T-helper 17 cell (primary cell): ENCODE data around the gene SPA17. TPM values are rescaled to one million over a fixed set of nuclear protein-coding genes. Genes with fewer than 3 reads are reported as not detected.
A peak's percentile ranks its signal among the peaks of the same experiment; 100 is the strongest.

Source experiments
- ATAC-seq: fragments of 150-1000 bp; cut with Tn5 transposase; 2 replicates; pipeline ENCODE4 v1.10.0; 2021; ENCODE audit warnings: mild to moderate bottlenecking, moderate library complexity
- DNase-seq, 3 donors: peaks; one replicate each; pipeline versions ENCODE4 v3.0.0 to v3.0.0-alpha.2; 2020 to 2021
- H3K9me3 ChIP-seq: one replicate; pipeline ENCODE4 v1.7.0; 2013; ENCODE audit warnings: low read length, mild to moderate bottlenecking; ENCODE audit not compliant: control insufficient read depth, poor library complexity, severe bottlenecking
- H3K27ac Mint-ChIP-seq: one replicate; pipeline ENCODE4 v1.8.0; 2022; ENCODE audit warnings: mild to moderate bottlenecking, moderate library complexity, mixed read lengths
- H3K27me3 Mint-ChIP-seq: one replicate; pipeline ENCODE4 v1.8.0; 2022; ENCODE audit warnings: mixed read lengths
- H3K36me3 Mint-ChIP-seq: one replicate; pipeline ENCODE4 v1.8.0; 2022; ENCODE audit warnings: low read depth, mixed read lengths
- H3K4me1 Mint-ChIP-seq: one replicate; pipeline ENCODE4 v1.8.0; 2022; ENCODE audit warnings: mild to moderate bottlenecking, mixed read lengths
- H3K4me3 Mint-ChIP-seq: one replicate; pipeline ENCODE4 v1.8.0; 2022; ENCODE audit warnings: mild to moderate bottlenecking, moderate library complexity, mixed read lengths
- total RNA-seq, 4 donors: library from RNA in 2 of 4; stranded (reverse) in 2 of 4; gene quantifications; one replicate each; pipeline ENCODE4 v1.2.3 and lab custom pipeline; 2022 to 2026

The SPA17 gene
- total RNA-seq, 2 donors from 2014 or later = 0.67 to 1.1 TPM

DNA sequence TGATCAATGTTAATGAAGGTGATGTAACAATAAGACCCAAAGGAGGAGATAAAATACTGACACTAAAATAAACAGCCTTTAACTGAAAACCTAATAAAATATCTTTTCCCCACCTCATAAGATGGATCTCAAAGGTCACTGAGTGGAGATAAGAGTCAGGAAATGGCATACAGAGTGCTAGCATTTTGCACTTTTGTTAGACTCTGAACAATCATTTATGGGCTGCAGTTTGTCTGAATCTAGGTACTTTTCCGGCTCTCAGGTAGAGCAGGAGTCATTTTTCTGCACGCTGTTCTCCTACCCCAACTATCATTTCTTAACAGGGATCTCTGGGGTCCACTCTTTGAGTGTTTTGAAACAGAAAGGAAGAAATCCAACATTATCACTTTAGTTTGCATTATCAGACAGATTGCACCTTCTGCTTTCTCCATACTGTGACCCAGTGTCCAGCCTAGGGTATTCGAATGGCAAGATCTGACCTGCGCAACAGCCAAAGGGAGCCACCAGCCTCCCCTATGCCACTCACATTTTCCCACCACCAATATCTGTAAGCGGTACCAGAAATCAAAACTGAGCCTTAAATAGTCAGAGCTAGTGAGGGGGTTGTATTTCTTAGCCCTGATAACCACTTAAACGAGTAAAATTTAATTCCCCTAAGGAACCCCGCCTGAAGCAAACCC is 1.0 kb upstream of the SPA17 start:
- H3K4me1 Mint-ChIP-seq = peaks cover 29% of the 10 kb centered on the region
- DNase-seq (no peak), ATAC-seq (no peak)
- H3K27me3 Mint-ChIP-seq = no peaks in the 10 kb centered on the region
- peak overlapping the region; percentile 97 for H3K27ac Mint-ChIP-seq
- peak overlapping the region; percentile 87 for H3K4me3 Mint-ChIP-seq
- H3K9me3 ChIP-seq = no peaks in the 10 kb centered on the region
- H3K36me3 Mint-ChIP-seq = no peaks in the 10 kb centered on the region

- DNase-seq = no peak
Measured at GRCh38 chr11:124674168-124674517, 439 bp downstream of the SPA17 start.

DNA sequence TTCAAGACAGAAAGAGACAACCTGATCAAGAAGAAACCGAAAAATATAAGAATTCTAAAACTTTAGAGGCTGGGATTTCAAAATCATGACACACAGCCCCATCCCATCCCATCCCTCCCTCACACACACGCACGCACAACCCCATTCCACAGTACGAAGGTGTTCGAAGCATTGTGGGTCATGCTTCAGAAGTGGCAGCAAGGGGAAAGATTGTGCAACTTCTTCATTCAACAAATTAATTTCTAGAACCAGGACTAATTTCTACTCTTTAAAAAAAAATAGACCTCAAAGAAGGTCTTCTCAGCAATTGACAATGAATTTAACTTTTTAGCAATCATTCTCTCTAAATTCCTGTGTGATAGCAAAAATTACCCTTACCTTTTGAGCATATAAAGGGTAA is 867 bp downstream of the SPA17 start:
- Mint-ChIP-seq H3K4me3 (peak overlapping the region; percentile 87), H3K27ac (peak overlapping the region; percentile 97), H3K27me3 (no peaks in the 10 kb centered on the region), H3K36me3 (no peaks in the 10 kb centered on the region), H3K4me1 (peaks cover 29% of the 10 kb centered on the region)
- ATAC-seq (no peak), DNase-seq (no peak)
- no peaks in the 10 kb centered on the region for H3K9me3 ChIP-seq

More at GRCh38 chr11:124674168-124674517, 439 bp downstream of the SPA17 start:
- Mint-ChIP-seq H3K36me3 (no peaks in the 10 kb centered on the region), H3K4me3 (peak overlapping the region; percentile 87), H3K27ac (peak overlapping the region; percentile 97), H3K27me3 (no peaks in the 10 kb centered on the region), H3K4me1 (peaks cover 29% of the 10 kb centered on the region)
- no peaks in the 10 kb centered on the region for H3K9me3 ChIP-seq
- ATAC-seq = no peak

- Mint-ChIP-seq H3K36me3 (no peaks in the 10 kb centered on the region), H3K27ac (no peak overlapping the region), H3K4me3 (no peak overlapping the region), H3K4me1 (peaks cover 22% of the 10 kb centered on the region), H3K27me3 (no peaks in the 10 kb centered on the region)
- ATAC-seq (no peak), DNase-seq (no peak)
- no peaks in the 10 kb centered on the region for H3K9me3 ChIP-seq
Measured at GRCh38 chr11:124676386-124676785, 2.7 kb downstream of the SPA17 start.

- H3K9me3 ChIP-seq = peaks cover 8% of the 10 kb centered on the region
- Mint-ChIP-seq H3K36me3 (no peaks in the 10 kb centered on the region), H3K4me3 (no peak overlapping the region), H3K27ac (no peak overlapping the region), H3K4me1 (peaks cover 8% of the 10 kb centered on the region), H3K27me3 (no peaks in the 10 kb centered on the region)
- DNase-seq (no peak), ATAC-seq (no peak)
Measured at GRCh38 chr11:124678416-124678815, 4.7 kb downstream of the SPA17 start.

GRCh38 chr11:124681421-124681820 is 7.7 kb downstream of the SPA17 start:
- Mint-ChIP-seq H3K27ac (no peak overlapping the region), H3K4me3 (no peak overlapping the region), H3K27me3 (no peaks in the 10 kb centered on the region), H3K4me1 (no peaks in the 10 kb centered on the region), H3K36me3 (peaks cover 2% of the 10 kb centered on the region)
- ATAC-seq (no peak), DNase-seq (no peak)
- peaks cover 8% of the 10 kb centered on the region for H3K9me3 ChIP-seq

DNA sequence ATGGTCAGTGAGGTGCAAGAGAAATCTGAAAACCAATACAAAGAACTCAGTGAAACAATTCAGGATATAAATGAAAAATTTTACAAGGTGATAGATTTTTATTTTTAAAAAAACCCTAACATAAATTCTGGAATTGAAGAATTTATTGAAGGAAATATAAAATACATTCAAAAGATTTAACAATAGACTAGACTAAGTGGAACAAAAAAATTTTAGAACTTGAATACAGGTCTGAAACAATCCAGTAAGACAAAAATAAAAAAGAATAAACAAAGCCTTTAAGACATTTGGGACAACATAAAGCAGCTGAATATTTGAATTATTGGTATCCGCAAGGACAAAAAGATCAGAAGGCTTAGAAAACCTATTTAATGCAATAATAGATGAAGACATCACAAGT is 8.7 kb downstream of the SPA17 start:
- Mint-ChIP-seq H3K36me3 (peaks cover 2% of the 10 kb centered on the region), H3K4me3 (no peak overlapping the region), H3K27me3 (no peaks in the 10 kb centered on the region), H3K27ac (no peak overlapping the region), H3K4me1 (no peaks in the 10 kb centered on the region)
- peaks cover 8% of the 10 kb centered on the region for H3K9me3 ChIP-seq
- DNase-seq = no peak
- ATAC-seq = no peak

- no peaks in the 10 kb centered on the region for H3K4me1 Mint-ChIP-seq
- H3K4me3 Mint-ChIP-seq = no peak overlapping the region
- DNase-seq (no peak), ATAC-seq (no peak)
- no peaks in the 10 kb centered on the region for H3K27me3 Mint-ChIP-seq
- H3K27ac Mint-ChIP-seq = no peak overlapping the region
- H3K36me3 Mint-ChIP-seq = peaks cover 2% of the 10 kb centered on the region
- H3K9me3 ChIP-seq = no peaks in the 10 kb centered on the region
Measured at GRCh38 chr11:124693142-124693541, 19.4 kb downstream of the SPA17 start.

GRCh38 chr11:124699547-124699946 is 25.8 kb downstream of the SPA17 start:
- no peak overlapping the region for H3K4me3 Mint-ChIP-seq
- no peak for ATAC-seq
- H3K36me3 Mint-ChIP-seq = peaks cover 2% of the 10 kb centered on the region

GRCh38 chr11:124700028-124700427 is 26.3 kb downstream of the SPA17 start:
- Mint-ChIP-seq H3K4me1 (no peaks in the 10 kb centered on the region), H3K27me3 (no peaks in the 10 kb centered on the region), H3K36me3 (peaks cover 2% of the 10 kb centered on the region), H3K4me3 (no peak overlapping the region), H3K27ac (no peak overlapping the region)
- ATAC-seq (no peak), DNase-seq (no peak)
- H3K9me3 ChIP-seq = no peaks in the 10 kb centered on the region

More at GRCh38 chr11:124699547-124699946, 25.8 kb downstream of the SPA17 start:
- H3K4me1 Mint-ChIP-seq = no peaks in the 10 kb centered on the region
- H3K27ac Mint-ChIP-seq = no peak overlapping the region
- DNase-seq = no peak
- no peaks in the 10 kb centered on the region for H3K27me3 Mint-ChIP-seq
- H3K9me3 ChIP-seq = no peaks in the 10 kb centered on the region

DNA sequence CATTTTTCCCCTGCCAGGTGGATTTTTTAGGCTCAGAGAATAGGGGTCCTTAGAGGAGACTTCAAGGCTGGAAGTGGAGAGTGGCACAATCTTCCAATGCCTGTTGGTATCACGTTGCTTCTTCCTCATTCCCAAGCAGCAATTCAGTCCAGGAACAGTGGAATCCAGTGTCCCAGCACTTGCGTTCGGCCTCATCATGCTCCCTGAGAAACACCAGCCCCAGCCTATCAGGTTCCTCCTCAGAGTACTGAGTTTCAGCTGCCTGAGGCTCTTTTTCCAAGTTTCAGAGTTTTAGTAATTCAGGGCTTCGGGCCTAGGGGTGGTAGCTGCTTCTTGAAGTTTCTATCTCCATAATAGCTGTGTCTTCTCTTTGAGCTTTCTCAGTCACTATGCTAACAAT is 34.1 kb downstream of the SPA17 start:
- H3K9me3 ChIP-seq = peaks cover 2% of the 10 kb centered on the region
- Mint-ChIP-seq H3K27me3 (no peaks in the 10 kb centered on the region), H3K27ac (no peak overlapping the region), H3K4me1 (no peaks in the 10 kb centered on the region), H3K4me3 (no peak overlapping the region), H3K36me3 (peaks cover 3% of the 10 kb centered on the region)
- no peak for ATAC-seq
- DNase-seq = no peak

GRCh38 chr11:124712392-124712791 is 38.7 kb downstream of the SPA17 start:
- peaks cover 5% of the 10 kb centered on the region for H3K36me3 Mint-ChIP-seq
- DNase-seq = no peak
- H3K27me3 Mint-ChIP-seq = peaks cover 35% of the 10 kb centered on the region

GRCh38 chr11:124716591-124716990 is 42.9 kb downstream of the SPA17 start:
- Mint-ChIP-seq H3K36me3 (peaks cover 3% of the 10 kb centered on the region), H3K4me1 (peaks cover 12% of the 10 kb centered on the region), H3K27ac (no peak overlapping the region), H3K27me3 (peaks cover 67% of the 10 kb centered on the region), H3K4me3 (peak overlapping the region; percentile 25)
- DNase-seq = no peak
- ATAC-seq = no peak
- peaks cover 2% of the 10 kb centered on the region for H3K9me3 ChIP-seq

More at GRCh38 chr11:124712392-124712791, 38.7 kb downstream of the SPA17 start:
- Mint-ChIP-seq H3K4me3 (no peak overlapping the region), H3K4me1 (peaks cover under 1% of the 10 kb centered on the region), H3K27ac (peak overlapping the region; percentile 59)
- no peak for ATAC-seq
- peaks cover 4% of the 10 kb centered on the region for H3K9me3 ChIP-seq

- H3K4me3 Mint-ChIP-seq = peak overlapping the region; percentile 87
- H3K27me3 Mint-ChIP-seq = peaks cover 75% of the 10 kb centered on the region
- peaks cover 3% of the 10 kb centered on the region for H3K36me3 Mint-ChIP-seq
Measured at GRCh38 chr11:124717421-124717785, 43.7 kb downstream of the SPA17 start.

More at GRCh38 chr11:124717421-124717785, 43.7 kb downstream of the SPA17 start:
- peaks cover 2% of the 10 kb centered on the region for H3K9me3 ChIP-seq
- H3K4me1 Mint-ChIP-seq = peaks cover 17% of the 10 kb centered on the region
- DNase-seq = no peak
- ATAC-seq = no peak
- H3K27ac Mint-ChIP-seq = peak overlapping the region; percentile 79
